Uterus (tissue), 2 donors: ENCODE measurements around the gene CABCOCO1.

Experiments
- POLR2A ChIP-seq, 2 donors: fragments of 450-650 bp; IDR thresholded peaks; one replicate each; pipeline ENCODE4 v1.6.1; 2016; ENCODE audit warnings: antibody characterized with exemption in 2 of 2, mild to moderate bottlenecking in 1 of 2, moderate library complexity in 1 of 2
- TF ChIP-seq, protein P1 (sequence below), 4 experiments: fragments of 200-600 bp in 2 of 4; fragments of 450-650 bp in 2 of 4; sonication (generic) in 2 of 4; IDR thresholded peaks; one replicate each; pipeline ENCODE4 v1.5.1; 2016 to 2019; ENCODE audit warnings: antibody characterized with exemption in 4 of 4, mild to moderate bottlenecking in 2 of 4, moderate library complexity in 1 of 4

DNA sequence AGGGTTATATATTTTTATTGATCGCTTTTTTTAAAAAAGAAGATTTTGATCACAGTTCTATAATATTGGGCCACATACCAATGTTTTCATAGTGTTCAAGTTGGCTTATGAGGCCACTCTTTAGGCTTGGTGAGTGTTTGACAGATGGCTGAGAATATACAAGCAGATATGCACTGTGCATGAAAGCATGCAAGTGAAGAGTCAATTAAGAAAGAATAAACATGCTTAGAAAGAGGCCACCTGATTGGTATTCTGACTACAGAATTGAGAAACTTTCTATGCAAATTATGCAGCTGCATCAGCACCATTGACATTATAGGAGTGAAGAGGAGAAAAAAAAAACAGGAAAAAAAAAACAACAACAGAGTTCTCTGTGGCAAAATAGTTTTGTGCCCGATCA lies 39.9 kb downstream of the CABCOCO1 start:
- TF ChIP-seq, protein P1, sequence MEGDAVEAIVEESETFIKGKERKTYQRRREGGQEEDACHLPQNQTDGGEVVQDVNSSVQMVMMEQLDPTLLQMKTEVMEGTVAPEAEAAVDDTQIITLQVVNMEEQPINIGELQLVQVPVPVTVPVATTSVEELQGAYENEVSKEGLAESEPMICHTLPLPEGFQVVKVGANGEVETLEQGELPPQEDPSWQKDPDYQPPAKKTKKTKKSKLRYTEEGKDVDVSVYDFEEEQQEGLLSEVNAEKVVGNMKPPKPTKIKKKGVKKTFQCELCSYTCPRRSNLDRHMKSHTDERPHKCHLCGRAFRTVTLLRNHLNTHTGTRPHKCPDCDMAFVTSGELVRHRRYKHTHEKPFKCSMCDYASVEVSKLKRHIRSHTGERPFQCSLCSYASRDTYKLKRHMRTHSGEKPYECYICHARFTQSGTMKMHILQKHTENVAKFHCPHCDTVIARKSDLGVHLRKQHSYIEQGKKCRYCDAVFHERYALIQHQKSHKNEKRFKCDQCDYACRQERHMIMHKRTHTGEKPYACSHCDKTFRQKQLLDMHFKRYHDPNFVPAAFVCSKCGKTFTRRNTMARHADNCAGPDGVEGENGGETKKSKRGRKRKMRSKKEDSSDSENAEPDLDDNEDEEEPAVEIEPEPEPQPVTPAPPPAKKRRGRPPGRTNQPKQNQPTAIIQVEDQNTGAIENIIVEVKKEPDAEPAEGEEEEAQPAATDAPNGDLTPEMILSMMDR (IDR thresholded peaks at IDR 0.05) = no peak
- TF ChIP-seq POLR2A (IDR thresholded peaks at IDR 0.05) = no peak
